DND-41 (cell line): ENCODE measurements around the gene DNAAF5.
"Not testable (repeated sequence)": the region's sequence is repeated elsewhere in the genome, so short reads cannot be mapped to it uniquely, and the experiment has no call there.

Source experiments
- CTCF ChIP-seq: IDR thresholded peaks from 2 replicates; pipeline ENCODE4 v1.5.1; 2012; ENCODE audit warnings: borderline replicate concordance, low read length, moderate library complexity, mild to moderate bottlenecking; ENCODE audit not compliant: poor library complexity, severe bottlenecking; ENCODE audit errors: extremely low read depth
- EZH2 ChIP-seq: IDR thresholded peaks from 3 replicates; pipeline ENCODE4 v1.6.1; 2012; ENCODE audit warnings: borderline replicate concordance, low read depth, mild to moderate bottlenecking, moderate library complexity, low read length, inconsistent platforms; ENCODE audit not compliant: severe bottlenecking

DNA sequence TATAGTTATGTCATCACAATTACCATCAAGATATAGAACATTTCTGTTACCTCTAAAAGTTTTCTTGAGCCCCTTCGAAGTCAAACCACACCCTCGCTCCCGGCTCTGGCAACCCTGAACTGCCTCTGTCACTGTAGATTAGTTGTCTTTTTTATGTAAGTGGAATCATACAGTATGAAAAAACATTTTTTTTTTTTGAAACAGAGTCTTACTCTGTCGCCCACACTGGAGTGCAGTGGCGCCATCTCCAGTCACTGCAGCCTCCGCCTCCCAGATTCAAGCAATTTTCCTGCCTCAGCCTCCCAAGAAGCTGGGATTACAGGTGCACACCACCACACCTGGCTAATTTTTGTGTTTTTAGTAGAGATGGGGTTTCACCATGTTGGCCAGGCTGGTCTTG is 74.9 kb downstream of the DNAAF5 start:
- peak; percentile 15 for TF ChIP-seq CTCF
- not testable (repeated sequence) for TF ChIP-seq EZH2
